HG03139 (cell line): ENCODE results near the gene ILK.

Experiments
- ATAC-seq: cut with Tn5 transposase; IDR thresholded peaks from one replicate; pipeline ENCODE4 v1.9.1; 2021; ENCODE audit not compliant: unreplicated experiment

The ILK gene

DNA sequence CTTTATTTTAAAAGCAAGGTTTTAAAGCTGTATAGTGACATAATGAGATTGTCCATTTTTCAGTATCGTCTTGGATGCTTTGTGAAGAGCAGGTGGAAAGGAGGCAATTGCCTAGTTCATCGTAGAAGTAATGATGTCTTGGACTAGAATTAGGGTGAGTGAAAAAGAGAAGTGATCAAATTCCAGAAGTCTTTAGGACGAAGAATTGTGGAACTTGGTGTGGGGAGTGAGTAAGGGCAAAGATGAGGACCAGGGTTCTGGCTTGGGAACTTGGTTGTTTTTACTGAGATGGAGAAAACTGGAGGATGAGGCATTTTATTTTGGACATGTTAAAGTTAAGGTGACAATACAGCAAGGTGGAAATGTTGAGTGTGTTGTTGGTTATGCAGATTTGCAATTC lies 1.2 kb downstream of the ILK start:
- no peak for ATAC-seq

DNA sequence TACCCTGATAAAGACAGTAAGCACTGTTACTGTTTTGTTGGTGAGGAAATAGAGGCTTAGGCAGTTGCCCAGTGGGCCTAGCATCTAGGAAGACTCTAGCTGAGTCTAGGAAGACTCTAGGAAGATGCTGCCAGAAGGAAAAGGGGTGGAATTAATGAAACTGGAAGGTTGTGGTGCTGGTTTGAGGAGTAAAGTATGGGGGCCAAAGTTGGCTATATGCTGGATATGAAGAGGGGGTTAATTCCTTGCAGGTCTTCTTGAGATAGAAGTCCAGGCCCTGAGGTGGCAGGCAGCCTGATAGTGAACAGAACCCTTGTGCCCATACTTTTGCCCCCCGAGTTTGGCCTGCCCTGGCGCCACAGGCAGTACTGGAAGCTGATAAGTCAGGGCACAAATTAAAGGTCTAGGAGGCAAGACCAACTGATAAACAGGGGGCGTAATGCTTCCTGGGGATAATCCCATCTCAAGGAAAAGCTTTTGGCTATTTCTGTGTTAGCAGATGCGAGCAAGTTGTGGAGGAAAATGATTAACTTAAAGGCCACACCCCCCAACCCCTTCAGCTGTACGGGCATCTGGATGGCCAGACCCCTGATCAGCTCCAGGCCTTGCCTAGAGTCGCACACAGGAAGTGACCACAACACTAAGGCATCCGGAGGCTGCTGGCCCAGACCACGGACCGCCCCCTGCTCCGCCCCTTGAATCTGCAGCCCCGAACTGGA lies 3.1 kb downstream of the ILK start:
- peak; percentile 44 for ATAC-seq

DNA sequence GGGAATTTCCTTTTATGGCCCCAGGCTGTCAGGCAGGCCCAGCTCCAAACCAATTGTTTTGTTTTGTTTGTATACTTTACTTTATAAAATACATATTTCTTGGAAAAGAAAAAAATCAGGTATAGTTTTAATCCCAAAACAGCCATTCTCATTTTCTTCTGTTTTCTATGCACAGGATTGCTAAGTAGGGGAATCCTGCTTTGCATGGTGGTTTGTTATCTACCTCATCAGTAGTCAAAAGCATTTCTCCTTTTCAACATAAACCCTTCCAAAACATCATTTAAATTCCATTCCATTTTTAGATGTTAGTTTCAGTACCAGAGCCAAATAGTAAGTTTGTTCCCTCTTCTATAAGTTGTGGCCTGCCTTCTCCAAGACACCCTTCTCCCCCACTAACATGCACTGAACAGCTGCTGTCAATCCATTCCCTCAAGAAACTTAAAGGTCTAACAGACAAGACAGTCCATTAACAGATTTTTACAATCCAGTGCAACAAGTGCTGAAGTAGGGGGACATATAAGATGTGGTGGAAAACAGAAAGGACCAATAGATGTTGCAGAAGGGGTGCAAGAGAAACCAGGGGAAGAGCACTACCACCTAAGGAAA lies 3.7 kb downstream of the ILK start:
- ATAC-seq: no peak

DNA sequence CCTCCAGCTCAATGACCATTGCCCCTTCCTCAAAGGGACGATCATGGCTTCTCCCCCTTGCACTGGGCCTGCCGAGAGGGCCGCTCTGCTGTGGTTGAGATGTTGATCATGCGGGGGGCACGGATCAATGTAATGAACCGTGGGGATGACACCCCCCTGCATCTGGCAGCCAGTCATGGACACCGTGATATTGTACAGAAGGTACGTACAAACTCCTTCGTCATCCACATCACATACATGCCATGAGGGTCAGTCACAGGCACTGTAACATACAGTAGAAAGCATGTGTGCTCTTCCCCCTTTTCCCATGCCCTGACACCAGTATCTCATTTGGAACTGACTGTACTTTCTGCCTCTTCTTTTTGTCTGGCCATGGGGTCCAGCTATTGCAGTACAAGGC lies 4.4 kb downstream of the ILK start:
- ATAC-seq: no peak

DNA sequence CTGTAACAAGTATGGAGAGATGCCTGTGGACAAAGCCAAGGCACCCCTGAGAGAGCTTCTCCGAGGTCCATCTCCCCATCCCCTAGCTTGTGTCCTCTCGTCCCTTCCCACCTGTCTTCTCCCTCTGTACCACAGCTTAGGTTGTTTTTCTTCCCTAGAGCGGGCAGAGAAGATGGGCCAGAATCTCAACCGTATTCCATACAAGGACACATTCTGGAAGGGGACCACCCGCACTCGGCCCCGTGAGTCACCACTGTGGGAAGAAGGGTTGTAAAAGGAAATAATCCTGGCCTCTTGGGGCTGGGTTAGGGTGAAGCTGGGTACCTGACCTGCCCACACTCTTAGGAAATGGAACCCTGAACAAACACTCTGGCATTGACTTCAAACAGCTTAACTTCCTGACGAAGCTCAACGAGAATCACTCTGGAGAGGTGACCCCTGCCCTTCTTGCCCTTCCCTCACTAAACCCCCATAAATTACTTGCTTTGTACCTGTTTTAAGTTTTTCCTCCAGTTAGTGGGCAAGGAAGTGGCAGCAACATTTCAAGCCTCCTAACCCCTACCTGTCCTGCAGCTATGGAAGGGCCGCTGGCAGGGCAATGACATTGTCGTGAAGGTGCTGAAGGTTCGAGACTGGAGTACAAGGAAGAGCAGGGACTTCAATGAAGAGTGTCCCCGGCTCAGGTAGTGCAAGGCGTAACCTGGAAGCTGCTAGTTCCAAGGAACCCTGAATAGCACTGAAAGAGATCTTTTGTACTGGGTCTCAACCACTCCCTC lies 5.3 kb downstream of the ILK start:
- no peak for ATAC-seq

DNA sequence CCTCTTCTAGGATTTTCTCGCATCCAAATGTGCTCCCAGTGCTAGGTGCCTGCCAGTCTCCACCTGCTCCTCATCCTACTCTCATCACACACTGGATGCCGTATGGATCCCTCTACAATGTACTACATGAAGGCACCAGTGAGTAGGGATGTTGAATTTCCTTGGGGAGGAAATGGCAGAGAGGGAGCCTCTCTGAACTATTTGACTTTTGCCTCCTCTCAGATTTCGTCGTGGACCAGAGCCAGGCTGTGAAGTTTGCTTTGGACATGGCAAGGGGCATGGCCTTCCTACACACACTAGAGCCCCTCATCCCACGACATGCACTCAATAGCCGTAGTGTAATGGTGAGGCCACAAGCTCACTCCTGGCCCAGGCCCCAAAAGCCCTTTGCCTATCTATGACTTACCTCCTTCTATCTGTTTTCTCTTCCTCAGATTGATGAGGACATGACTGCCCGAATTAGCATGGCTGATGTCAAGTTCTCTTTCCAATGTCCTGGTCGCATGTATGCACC lies 6.0 kb downstream of the ILK start:
- no peak for ATAC-seq

DNA sequence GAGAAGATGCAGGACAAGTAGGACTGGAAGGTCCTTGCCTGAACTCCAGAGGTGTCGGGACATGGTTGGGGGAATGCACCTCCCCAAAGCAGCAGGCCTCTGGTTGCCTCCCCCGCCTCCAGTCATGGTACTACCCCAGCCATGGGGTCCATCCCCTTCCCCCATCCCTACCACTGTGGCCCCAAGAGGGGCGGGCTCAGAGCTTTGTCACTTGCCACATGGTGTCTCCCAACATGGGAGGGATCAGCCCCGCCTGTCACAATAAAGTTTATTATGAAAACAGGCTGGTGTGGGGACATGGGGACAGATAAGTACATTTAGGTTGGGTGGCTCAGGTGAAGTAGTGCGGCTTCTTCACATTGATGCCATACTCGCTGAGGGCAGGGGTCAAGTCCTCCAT lies 7.0 kb downstream of the ILK start:
- ATAC-seq: no peak

DNA sequence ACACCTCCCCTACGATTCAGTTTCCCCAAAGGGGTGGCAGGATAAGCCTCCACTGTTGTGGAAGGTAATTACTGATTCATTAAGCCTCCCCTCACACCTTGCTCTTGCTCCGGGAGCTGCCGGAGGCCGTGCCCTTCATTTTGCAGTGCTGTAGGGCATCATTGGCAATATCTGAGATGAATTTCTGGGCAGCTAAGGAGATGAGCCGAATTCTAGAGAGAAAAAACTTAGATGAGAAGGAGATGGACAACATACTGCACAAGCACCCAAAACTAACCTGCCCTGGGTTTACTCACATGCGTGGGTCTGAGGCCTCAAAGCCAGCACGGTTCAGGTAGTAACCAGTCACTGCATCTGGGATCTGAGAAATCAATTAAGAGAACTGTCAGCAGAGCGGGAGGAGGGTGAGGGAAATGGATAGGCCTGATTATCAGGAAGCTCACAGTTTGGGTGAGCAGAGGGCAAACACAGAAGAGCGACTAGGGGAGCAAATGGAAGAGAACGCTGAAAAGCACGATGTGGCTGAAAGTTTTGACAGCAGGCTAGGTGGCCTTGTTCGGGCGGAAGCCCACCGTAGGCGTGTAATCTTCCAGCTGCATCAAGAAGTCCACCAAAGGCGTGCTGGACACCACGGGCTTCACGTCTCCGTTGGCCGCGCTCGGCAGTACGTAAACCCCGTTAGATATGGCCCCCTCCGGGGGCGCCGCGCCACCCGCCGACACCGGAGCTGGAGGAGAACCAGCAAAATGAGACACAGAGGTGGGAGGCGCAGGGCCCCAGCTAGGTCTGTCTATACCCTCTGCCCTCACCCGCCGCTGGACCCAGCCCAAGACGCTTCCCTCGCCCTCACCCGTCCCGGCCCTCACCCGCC lies 7.8 kb downstream of the ILK start:
- peak; percentile 0 for ATAC-seq

DNA sequence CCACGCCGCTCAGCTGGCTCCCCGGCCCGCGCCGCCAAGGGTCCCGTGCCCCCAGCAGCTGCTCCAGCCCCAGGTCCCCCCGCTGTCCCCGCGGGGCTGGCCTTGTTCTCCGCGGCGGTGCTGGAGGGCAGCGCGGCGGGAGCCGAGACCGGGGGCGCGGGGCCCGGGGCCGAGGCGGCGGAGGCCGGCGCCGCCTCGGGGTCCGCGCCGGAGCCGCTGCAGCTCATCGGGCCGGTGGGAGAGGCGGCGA lies 8.3 kb downstream of the ILK start:
- peak; percentile 11 for ATAC-seq

DNA sequence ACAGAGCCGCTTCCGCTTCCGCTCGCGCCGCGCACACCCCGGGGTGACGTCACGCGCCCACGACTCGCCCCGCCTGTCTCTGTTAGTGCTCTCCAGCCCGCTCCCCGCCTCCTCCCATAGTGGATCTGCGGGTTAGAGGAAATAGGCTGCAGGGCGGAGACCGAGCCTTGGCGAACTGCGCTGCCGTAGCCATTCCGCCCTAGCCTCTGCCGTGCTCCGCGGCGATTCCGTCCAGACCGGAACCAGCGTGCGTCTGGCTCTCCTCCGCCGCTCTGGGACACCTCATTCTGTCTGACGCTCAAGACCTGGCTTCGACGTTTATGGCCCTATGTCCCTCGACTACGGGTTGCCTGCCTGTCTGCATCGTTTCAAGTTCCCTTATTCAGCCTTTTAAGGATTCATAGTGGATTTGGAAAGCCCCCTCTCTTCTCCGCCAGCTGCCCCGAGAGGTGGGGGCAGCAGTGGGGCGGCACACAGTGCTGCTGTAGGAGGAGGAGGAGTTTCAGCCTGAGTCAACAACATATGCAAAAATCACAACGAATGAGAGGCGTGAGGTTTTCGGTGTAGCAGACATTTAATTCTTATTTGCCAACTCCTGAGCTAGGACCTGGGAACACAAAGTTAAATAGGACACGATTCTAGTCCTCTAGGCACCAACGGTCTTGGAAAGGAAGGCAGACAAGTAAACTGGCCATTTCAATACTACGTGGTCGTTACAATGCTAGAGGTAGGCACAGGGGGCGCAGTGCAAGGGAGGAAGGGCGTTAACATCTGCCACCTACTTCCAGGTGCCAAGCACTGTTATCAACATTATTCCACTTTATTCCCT lies 8.9 kb downstream of the ILK start, which contains the start of gene TAF10:
Gene TAF10 (minus strand): TSS at position 4 of the 829 bp plus-strand sequence. CDS start 27 bp downstream, outside the sequence.
- peak; percentile 89 for ATAC-seq

DNA sequence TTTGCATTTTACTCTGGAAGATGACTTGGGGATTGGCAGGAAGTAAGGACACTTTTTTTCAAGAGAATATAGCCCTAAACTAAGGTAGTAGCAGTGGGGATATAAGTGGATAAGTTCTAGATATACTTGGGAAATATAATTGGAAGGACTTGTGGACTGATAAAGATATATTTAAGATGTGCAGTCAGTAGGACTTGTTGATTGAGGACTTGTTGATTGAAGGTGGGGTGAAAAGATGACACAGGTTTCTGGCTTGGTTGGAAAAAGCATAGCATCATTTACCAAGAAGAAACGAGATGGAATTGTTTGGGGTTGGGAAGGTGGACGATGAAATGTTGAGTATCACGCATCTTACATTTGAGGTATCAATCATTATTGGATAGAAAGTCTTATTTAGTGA lies 9.9 kb downstream of the ILK start:
- ATAC-seq: no peak

DNA sequence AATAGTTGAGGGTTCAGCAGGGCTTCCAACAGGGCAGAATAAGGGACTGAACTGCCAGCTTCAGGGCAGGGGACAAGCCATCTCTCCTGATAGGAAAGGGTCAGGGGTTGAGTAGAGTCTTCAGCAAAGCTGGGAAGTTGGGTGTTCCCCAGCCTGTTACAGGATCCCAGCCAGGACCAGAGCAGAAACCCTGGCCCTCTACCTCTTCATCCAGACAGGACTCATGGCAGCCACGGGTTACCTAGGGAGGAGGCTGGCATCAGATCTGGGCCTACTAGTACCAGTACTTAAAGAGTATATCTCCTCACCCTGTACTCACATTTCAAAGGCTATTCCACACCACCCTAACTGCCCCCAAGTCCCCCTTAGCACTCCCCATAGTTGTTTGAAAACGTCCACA lies 10.9 kb downstream of the ILK start:
- ATAC-seq: no peak

DNA sequence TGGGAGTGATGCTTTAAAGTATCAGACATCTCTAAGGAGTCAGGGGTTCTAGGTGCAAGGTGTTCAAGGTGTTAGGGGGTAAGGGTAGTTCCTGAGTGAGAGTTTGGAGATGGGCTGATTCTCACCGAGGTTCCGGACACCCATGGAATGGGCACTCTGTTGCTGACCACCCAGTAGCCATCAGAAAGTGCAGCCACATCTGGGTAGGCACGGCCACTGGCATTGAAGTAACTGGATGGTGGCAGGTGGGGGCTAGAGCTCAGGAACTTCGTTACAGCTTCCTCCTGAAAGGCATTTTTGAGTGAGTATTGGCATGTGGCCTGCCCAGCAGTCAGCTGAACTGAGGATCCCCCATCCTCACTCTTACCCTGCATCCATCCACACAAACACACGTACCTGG lies 11.5 kb downstream of the ILK start:
- no peak for ATAC-seq

DNA sequence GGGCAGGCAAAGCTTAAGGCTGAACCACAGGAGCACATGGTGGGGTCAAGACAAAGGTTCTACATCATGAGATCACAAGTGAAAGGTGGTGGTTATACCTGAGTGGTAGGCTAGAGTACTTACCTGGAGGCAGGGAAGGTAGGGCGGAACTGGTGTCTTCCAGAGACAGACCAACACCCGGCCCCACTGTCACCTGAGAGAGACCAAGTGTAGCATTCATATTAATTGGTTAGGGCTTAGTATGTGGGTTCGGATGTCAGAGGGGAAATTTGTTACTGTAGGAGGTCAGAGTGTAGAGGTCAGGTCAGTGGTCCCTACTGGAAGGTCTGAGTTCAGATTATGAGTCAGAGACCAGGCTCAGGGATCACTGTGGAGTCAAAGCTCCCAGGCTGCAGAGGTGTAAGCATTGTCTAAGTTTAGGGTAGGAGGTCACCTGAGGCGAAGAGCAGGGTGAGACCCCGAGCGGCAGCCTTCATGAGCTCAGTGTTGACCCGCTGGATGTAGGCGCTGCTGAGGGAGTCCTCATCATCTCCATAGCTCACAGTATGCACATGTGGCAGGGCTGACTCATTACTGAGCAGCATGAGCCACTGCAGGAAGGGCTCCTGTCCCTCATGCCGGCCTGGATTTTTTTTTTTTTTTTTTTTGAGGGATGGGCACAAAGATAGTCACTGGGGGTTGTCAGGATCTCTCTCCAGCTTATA lies 12.5 kb downstream of the ILK start:
- no peak for ATAC-seq

DNA sequence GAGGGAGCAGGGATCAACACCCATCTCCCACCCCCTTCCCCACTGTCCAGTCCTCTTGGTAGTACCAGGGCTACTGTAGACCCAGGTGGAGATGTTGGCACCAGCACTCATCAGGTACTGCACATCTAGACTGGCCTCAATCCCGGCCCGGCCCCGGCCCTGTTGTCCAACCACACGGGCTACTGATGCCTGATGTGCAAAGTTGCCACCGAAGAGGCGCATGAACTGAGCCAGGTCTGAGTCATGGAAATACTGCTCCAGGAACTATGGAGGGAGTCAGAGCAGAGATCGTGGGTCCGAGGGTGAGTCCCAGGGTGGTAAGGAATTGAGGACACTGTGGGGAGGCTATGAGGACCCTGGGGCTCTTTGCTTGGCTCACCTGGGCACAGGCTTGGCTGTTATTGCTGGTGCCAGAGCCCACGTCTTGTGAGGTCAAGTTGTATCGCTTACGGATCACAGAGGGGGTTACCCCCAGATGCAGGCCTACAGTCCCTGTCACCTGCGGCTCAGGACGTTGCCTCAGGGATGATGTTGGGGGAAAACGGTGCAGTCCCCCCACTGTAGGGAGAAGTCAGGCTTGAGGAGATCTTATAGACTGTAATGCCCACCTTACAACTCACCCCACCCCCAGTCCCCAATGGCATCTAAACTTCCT lies 13.1 kb downstream of the ILK start:
- ATAC-seq: no peak

DNA sequence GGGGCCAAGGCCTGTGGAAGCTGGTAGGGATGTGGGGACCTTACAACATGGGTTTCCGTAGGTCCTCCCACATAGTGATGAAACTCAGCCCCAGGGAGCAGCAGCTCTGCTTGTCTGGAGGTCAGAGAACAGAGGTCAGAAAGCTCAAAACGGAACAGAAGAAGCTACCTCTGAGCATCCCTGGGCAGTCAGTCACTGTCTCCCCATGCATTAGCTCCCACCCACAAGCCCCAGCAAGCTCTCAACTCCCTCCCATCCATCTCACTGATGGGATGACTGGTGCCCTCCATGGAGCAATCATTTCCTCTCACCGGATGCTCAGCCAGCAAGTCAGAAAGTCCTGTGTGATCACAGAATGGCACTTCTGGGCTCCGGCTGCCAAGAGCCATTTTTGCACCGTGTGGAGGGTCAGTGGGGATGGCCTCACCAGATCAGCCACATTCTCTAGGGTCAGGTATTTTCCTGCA lies 13.8 kb downstream of the ILK start:
- no peak for ATAC-seq

DNA sequence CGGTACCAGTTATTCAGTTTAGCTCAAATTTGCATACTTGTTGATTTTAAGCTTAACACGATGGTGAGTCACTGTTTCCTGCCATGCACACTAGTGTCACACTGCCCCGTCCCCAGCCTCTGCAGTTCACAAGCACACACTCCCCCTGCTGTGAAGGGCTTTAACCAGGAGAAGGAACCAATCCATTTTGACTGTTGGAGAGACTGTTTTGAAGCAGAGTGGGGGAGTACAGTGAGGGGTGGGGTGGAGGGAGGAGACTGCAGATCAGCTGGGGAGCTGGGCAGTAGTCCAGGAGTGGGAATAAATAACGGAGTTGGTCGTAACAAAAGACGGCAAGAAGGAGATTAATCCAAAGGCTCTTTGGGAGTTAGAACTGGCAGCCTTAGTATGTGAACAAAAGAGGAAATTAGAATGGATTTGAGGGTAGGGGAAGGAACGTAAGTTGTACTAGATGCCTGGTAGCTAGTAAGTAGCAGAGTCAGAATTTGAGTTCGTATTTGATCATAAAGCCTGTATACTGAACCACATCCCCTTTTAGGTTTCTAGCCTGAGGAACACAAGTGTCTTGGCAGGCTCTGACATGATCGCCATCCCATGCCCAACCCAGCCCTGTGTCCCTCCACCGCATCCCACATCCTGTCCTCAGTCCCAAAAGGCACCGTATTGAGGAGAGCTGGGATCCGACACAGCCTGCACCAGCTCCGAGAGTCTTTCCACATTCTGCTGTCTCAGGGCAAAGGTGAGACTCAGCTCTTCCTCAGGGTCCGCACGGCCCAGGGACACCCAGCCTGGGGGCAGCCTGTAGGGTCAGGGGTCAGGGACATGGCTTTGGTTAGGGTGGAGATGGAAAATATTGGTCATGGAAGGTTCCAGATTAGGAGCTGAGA lies 14.8 kb downstream of the ILK start:
- ATAC-seq: no peak
